Measurements from ENCODE around the gene ARID1B.

GRCh38 chr6:157207521-157208076 is 430.4 kb downstream of the ARID1B start:
- TF ChIP-seq CTCF (IDR thresholded peaks at IDR 0.05) (no peak), EZH2 (IDR thresholded peaks at IDR 0.05; ENCODE audit: borderline replicate concordance, insufficient read depth, low read depth, low read length, poor library complexity, severe bottlenecking) (no peak)
